GM04504 (cell line): Measurements from ENCODE around the gene AGTR2.
"Not testable (repeated sequence)": the region's sequence is repeated elsewhere in the genome, so short reads cannot be mapped to it uniquely, and the experiment has no call there.

Experiments
- DNase-seq: peaks from one replicate; pipeline ENCODE4 v3.0.0-alpha.2; 2012; ENCODE audit warnings: low read depth

AGTR2 gene, protein sequence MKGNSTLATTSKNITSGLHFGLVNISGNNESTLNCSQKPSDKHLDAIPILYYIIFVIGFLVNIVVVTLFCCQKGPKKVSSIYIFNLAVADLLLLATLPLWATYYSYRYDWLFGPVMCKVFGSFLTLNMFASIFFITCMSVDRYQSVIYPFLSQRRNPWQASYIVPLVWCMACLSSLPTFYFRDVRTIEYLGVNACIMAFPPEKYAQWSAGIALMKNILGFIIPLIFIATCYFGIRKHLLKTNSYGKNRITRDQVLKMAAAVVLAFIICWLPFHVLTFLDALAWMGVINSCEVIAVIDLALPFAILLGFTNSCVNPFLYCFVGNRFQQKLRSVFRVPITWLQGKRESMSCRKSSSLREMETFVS

GRCh38 chrX:116170511-116170910, at the start of gene AGTR2:
TSS of gene AGTR2 (plus strand) at chrX:116170744. CDS start at chrX:116172281, 1,537 bp downstream.
- DNase-seq, result no peak

DNA sequence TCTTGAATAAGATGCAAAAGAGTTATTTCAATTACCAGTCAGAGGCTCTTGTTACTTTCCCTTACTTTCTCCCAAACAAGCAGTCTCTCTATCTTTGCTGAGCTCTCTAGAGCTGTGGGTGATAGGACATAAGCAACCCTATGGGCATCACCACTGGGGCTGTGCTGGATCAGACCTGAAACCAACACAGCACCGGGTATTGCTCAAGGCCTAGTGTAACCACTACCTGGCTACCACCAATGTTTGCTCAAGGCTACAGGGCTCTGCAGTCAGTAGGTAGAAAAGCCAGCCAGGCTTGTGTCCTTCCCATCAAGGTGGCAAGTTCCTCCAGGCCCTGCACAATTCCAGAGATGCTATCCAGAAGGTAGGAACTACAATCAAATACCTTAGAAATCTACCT, 35.3 kb upstream of the AGTR2 start:
- no peak for DNase-seq

GRCh38 chrX:116141270-116141669, 29.3 kb upstream of the AGTR2 start:
- DNase-seq, result not testable (repeated sequence)

GRCh38 chrX:116142976-116143375, 27.6 kb upstream of the AGTR2 start:
- no peak for DNase-seq

- no peak for DNase-seq
Measured at GRCh38 chrX:116172976-116173375, 2.4 kb downstream of the AGTR2 start.

GRCh38 chrX:116181300-116181699, 10.8 kb downstream of the AGTR2 start:
- no peak for DNase-seq

DNA sequence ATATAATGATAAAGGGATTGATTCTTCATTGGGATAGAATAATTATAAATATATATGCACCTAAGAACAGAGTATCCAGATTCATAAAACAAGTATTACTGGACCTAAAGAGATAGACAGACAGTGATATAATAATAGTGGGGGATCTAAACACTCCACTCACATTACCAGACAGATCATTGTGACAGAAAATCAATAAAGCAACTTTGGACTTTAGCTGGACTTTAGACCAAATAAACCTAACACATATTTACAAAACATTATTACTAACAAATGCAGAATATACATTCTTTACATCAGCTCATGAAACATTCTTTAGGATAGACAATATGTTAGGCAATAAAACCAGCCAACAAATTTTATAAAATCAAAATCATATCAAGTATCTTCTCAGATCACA, 14.6 kb downstream of the AGTR2 start:
- DNase-seq, result no peak

DNA sequence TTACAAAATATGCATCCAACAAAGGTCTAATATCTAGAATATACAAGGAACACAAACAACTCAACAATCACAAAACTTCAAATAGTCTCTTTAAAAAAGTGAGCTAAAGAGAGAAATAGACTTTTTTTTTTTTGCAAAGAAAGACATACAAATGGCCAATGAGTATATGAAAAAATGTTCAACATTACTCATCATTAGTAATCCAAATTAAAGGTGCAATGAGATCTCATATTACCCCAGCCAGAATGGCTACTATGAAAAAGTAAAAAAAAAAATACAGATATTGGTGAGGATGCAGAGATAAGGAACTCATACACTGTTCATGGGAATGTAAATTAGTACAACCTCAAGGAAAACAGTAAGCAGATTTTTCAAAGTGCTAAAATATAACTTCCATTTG, 24.1 kb downstream of the AGTR2 start:
- DNase-seq, result no peak

- DNase-seq, result no peak
Measured at GRCh38 chrX:116198235-116198634, 27.7 kb downstream of the AGTR2 start.

DNA sequence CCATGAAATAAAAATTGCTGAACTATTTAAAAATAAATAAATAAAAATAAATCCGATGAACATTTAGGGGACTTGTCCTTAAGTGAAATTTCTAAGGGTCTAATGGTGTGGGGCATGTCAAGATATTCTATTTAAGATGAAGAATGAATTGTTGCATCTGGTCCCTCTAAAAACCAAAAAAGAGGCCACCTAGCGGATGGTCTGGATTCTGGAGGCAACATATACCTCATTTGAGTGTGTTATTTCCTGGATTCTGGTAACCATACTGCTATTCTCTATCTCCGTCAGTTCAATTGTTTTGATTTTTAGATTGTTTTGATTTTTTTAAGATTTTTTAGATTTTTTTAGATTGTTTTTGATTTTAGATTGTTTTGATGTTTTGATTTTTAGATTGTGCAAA, 28.3 kb downstream of the AGTR2 start:
- no peak for DNase-seq

DNA sequence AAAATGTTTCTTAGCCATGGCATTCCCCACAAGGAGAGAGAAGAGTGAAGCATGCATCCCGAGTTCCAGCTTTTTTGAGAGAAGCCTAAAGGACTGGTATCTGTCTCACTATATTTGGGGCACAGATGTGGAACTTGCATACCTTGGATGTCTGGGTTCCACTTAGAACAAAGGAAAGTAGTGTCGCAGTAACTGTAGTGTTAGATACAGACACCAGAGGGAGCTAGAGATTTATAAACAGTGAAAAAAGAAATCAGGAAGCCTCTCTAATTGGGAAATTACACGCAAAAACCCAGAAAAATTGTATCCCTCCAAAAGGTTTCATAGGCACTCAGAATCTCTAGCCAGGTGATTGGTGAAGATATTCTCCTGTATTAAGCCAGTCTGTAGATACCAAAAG, 34.4 kb downstream of the AGTR2 start:
- no peak for DNase-seq

- no peak for DNase-seq
Measured at GRCh38 chrX:116213262-116213661, 42.7 kb downstream of the AGTR2 start.

- not testable (repeated sequence) for DNase-seq
Measured at GRCh38 chrX:116217080-116217479, 46.5 kb downstream of the AGTR2 start.
